Fibroblast of lung (primary cell): ENCODE measurements around the gene TSPAN9.

ENCODE experiments used
- EZH2 ChIP-seq: IDR thresholded peaks from 2 replicates; pipeline ENCODE4 v1.5.1; 2012; ENCODE audit warnings: low read length, control low read depth, mild to moderate bottlenecking; ENCODE audit errors: missing control alignments
- TF ChIP-seq, protein P1 (sequence below), 2 donors: IDR thresholded peaks in 1 of 2; conservative IDR thresholded peaks in 1 of 2; 1 replicate in 1 of 2; 2 replicates in 1 of 2; pipeline ENCODE4 v1.5.1; 2011 to 2012; ENCODE audit warnings: low read length in 2 of 2, control low read depth in 1 of 2, inconsistent platforms in 1 of 2, low read depth in 1 of 2, mild to moderate bottlenecking in 1 of 2

- TF ChIP-seq EZH2: no peak
- TF ChIP-seq, protein P1, sequence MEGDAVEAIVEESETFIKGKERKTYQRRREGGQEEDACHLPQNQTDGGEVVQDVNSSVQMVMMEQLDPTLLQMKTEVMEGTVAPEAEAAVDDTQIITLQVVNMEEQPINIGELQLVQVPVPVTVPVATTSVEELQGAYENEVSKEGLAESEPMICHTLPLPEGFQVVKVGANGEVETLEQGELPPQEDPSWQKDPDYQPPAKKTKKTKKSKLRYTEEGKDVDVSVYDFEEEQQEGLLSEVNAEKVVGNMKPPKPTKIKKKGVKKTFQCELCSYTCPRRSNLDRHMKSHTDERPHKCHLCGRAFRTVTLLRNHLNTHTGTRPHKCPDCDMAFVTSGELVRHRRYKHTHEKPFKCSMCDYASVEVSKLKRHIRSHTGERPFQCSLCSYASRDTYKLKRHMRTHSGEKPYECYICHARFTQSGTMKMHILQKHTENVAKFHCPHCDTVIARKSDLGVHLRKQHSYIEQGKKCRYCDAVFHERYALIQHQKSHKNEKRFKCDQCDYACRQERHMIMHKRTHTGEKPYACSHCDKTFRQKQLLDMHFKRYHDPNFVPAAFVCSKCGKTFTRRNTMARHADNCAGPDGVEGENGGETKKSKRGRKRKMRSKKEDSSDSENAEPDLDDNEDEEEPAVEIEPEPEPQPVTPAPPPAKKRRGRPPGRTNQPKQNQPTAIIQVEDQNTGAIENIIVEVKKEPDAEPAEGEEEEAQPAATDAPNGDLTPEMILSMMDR (conservative IDR thresholded peaks at IDR 0.05 in 1 of 2, IDR thresholded peaks at IDR 0.05 in 1 of 2; ENCODE audit: low read depth in 1 of 2, low read length in 2 of 2): no peak
Measured at GRCh38 chr12:3099146-3099545, 22.0 kb downstream of the TSPAN9 start.
